ENCODE data around the gene SLC52A1. TPM values are rescaled to one million over a fixed set of nuclear protein-coding genes. Genes with fewer than 3 reads are reported as not detected.
"Not testable (repeated sequence)": the region's sequence is repeated elsewhere in the genome, so short reads cannot be mapped to it uniquely, and the experiment has no call there.

The SLC52A1 gene
- 0.05 and 0.16 TPM in 2 replicates for total RNA-seq (2014; rRNA removed; shearing (Covaris generic))

DNA sequence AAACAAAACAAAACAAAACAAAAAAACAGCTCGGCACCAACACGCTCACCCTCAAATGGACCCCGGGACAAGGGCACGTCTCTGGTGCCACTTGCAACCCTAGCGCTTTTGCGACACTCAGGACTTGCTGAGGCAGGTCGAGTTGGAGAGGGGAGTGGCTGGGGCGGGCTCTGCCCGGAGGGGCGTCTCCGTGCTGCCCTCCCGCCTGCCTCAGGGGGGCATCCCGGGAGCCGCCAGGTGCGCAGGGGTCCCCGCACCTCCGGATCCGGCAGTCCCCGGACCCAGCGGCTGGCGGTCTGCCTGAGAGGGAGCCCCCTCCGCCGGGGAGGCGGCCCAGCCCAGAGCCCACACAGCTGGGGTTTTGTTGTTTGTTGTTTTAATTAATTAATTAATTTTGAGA is at the start of gene SLC52A1:
Gene SLC52A1, minus strand, starts transcription at position 112 of the 400 bp plus-strand sequence. CDS start 820 bp downstream, outside the sequence.
- no peak for DNase-seq (ENCODE audit: low spot score)

DNA sequence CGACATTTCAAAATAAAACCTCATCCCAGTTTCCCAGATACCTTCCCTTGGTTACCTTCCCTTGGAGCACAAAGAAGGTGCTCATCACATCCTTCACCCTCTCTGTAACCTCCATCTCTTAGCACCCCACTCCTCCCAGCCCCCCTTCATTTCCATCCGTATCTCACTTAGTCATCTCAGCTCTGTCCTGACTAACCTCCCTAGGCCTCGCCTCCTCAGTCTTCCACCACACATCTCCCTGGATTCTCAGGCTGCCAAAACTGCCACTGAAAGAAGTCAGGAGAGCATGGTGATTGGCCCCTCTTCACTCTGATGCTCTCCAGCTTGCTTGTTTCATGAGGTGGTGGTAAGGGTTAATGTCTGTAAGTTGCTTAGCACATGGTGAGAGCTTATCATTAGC is 45.4 kb upstream of the SLC52A1 start:
- no peak for DNase-seq (ENCODE audit: low spot score)

DNA sequence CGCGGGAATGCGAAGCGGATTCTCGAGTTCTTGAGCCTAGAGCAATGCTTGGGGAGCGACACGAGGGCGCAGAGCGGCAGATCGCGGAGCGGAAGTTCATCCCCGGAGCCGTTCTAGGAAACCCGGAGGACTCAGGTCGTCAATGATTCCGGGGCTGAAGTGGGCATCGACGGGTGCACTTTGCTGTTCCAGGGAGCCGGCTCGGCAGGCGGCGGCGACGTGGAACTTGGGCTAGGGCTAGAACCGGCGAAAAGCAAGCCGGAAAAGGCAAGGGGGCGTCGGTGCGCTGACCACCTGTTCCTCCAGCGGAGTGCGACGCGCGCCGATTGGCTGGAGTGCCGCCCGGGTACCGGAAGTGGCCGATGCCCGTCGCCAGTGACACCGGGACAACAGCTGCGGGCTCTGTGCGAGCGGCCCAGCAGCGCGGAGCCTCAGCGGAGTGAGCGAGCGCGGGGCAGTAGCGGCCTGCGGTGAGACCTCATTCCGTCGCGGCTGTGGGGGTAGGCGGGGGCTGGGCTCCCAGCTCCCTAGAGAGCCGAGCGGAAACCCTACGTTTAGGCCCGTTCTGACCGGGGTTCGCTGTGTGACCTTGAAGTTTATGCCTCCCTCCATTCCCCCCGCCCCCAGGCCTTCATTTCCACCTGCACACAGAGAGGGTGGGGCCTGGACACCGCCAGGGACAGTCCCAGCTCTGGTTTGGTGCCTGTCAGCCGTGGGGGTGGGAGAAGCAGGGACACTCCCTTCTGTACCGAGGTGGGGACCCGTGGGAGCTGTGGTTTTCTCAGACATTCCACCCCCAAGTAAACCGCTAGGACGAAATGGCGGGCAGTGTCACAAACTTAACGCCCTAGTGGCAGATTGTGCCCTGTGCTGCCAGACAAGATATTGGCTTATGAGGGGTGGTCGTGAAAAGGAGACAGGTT is 43.1 kb upstream of the SLC52A1 start, which contains the start of gene ZFP3:
Gene ZFP3, plus strand, starts transcription at position 362 of the 923 bp plus-strand sequence. CDS start 13,038 bp downstream, outside the sequence.
- peak; percentile 27 for DNase-seq (ENCODE audit: low spot score)

DNA sequence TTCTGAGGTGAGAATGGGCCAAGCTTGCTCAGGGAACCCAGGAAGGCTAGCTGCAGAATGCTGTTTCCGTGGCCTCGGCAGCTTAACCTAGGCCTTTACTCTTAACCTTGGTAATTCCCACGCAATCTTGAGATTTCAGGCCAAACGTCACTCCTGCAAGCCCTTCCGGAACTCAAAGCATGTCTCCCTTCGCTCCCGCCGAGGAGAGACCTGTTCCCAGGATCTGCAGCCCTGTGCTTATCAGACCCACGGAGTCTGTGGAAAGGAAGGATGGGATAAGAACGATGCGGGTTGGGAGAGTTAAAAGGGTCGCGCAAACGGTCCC is 42.5 kb upstream of the SLC52A1 start:
- no peak for DNase-seq (ENCODE audit: low spot score)

DNA sequence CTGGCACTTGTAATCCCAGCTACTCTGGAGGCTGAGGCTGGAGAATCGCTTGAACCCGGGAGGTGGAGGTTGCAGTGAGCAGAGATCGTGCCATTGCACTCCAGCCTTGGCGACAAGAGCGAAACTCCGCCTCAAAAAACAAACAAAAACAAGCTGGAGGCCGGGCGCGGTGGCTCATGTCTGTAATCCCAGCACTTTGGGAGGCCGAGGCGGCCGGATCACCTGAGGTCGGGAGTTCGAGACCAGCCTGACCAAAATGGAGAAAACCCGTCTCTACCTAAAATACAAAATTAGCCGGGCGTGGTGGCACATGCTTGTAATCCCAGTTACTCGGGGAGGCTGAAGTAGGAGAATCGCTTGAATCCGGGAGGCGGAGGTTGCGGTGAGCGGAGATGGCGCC is 42.0 kb upstream of the SLC52A1 start:
- DNase-seq (ENCODE audit: low spot score), result not testable (repeated sequence)

DNA sequence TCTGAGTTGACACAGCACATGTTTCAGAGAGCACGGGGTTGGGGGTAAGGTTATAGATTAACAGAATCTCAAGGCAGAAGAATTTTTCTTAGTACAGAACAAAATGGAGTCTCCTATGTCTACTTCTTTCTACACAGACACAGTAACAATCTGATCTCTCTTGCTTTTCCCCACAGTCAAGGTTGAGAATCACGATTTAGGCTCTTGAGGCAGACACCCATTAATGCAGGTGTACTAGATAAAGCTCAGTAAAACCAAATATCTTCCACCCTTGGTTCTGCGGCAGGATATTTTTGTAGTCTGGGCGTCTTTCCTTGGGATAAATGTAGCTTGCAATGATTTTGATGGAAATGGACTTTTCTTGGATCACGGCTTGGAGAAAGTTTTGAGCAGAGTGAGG is 40.2 kb upstream of the SLC52A1 start:
- not testable (repeated sequence) for DNase-seq (ENCODE audit: low spot score)

DNA sequence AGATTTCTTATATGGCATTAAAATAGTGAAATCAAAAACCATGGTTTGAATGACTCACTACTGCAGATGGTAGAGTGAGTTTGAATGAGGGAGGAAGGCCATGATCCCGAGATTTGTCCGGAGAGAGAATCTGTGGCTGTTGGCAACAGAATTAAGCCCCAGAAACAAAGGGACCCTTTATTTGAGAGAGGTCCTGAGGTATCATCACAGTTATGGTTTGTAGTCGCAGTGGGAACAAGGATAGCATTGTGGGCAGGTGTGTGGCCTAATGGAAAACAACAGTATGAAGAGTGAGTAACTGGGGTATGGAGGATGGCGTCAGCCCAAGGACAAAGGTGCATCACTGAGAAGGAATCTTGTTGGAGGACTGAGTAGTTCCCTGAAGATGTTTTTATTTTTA is 34.5 kb upstream of the SLC52A1 start:
- no peak for DNase-seq (ENCODE audit: low spot score)

DNA sequence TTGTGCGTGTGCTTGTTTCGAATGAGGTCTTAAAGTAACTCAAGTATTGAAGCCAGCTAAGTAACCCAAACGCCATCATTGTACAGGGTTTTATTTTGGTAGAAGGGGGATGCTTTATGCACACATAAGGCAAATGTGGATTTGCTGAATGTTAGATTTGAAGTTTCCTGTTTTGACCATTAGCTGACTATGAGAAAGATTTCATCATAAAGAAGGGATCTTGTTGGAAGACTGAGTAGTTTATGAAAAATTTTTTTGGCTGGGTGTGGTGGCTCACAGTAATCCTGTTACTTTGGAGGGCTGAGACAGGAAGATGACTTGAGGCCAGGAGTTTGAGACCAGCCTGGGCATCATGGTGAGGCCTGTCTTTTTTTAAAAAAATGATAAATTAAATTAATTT is 33.0 kb upstream of the SLC52A1 start:
- no peak for DNase-seq (ENCODE audit: low spot score)

DNA sequence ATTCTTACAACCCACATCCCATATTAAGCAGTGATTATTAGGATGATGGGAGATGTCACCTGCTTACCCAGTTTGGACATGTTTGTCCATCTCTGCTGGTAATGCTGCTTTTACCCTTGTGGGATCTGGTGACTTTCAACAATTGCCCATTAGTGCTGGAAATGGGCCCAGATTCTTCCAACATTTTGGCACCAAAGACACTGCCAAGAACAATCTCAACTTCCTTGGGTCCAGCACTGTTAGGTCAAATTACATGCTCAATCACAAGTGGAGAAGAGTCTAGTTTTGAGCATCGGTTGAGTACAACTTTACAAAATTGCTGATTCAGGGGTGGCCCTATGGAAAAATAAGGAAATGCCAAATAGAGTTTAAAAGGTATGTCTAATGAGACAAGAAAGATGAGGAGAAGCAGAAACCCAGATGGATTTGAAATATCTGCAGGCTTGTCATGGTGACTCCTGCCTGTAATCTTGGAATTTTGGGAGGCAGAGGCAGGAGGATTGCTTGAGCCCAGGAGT is 30.1 kb upstream of the SLC52A1 start:
- DNase-seq (ENCODE audit: low spot score), result no peak

DNA sequence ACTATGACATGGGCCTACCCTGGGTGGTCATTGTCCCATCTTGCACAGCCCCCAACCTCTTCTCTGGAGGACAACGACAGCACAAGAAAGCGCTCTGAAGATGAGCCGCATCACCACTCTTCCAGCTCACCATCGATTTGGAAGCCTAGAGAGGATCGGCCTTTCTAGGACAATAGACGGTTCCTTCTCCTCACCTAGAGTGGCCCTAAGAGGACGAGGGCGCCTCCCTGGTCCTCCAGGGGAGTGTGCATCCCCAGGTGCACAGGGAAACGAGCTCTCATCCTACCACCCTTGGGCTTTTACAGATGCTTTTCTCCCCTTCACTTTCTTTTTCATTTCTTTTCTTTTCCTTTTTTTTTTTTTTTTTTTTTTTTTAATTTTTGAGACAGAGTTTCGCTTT is 20.3 kb upstream of the SLC52A1 start:
- DNase-seq (ENCODE audit: low spot score), result no peak

DNA sequence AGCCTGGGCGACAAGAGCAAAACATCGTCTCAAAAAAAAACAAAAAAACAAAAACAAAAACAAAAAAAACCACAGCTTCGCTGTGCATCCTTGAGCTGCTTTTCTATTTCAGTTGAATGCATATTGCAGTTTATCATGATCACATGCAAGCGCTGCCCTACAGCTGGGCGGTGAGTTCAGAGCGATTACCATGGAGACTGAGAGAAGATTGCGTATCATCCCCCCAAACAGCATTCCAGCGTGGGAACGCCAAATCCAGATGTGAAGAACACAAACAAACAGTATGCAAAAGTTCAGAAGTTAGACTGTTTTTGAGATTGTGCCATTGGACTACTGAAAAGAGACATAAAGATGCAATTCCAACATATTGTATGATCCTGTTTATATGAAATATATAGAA is 15.1 kb upstream of the SLC52A1 start:
- no peak for DNase-seq (ENCODE audit: low spot score)

DNA sequence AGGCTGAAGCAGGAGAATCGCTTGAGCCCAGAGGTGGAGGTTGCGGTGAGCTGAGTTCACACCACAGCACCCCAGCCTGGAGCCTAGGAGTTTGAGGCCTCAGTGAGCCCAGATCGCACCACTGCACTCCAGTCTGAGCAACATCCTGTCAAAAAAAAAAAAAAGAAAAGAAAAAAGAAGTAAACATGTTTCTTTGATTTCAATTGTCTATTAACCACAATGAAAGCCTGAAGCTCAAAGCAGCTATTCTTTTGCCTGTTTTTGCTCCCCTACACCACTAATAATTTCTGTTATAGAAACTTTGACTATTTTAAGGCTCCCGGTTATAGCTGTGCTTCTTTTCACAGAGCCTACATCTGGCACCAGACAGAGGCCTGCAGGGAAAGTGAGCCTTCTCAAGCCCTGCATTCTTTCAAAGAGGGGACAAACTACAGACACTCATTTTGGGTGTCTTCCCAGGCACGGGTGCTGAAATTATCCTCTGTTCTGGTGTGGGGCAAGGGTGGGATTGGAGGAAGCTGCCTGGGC is 14.2 kb upstream of the SLC52A1 start:
- DNase-seq (ENCODE audit: low spot score), result no peak

DNA sequence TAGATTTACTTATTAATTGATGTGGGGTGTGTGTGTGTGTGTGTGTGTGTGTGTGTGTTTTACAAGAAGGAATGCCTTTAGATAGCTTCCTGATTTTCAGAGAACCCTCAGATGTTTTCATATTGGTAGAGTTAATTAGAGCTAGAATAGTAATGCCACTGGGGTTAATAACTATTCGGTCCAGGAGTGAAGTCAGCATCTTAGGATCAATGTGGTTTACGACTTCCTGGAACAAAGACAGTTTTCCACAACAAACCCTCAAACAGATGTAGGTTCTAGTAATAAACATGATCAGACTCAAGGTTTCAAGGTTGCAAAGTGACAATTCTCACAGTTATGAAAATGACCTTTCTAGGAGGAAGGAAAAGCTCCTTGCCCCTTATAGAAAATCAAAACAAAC is 12.2 kb upstream of the SLC52A1 start:
- no peak for DNase-seq (ENCODE audit: low spot score)

DNA sequence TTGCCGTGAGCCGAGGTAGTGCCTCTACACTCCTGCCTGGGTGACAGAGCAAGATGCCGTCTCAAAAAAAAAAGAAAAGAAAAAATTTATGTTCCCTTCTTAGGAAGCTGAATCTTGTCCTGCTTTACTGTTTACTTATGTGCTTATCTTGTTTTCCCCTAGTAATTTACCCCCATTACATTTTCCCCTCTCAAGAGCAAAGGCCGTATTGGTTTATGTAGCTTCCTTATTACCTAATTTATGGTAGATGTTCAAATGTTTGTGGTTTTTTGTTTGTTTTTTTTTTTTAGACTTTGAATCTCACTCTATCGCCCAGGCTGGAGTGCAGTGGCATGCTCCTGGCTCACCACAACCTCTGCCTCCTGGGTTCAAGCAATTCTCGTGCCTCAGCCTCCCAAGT is 10.3 kb upstream of the SLC52A1 start:
- DNase-seq (ENCODE audit: low spot score), result no peak

DNA sequence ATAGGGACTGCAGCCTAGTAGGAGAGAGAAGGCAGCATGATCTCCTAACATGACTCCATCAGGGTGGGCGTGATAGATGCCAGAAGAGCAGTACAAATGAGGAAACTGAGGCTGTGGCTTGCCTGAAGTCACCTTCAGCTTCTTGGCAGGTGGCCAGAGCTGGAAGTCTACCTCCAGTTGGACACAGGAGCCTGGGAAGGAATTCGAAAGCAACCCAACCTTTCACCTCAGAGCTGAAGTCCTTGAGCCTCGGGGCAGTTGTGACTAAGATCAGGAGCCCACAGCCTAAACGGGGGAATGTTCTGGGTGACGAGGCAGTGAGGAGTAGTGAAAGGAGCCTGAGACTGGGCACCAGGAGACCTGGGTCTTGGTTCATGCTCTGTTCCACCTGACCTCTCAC is 9.4 kb upstream of the SLC52A1 start:
- DNase-seq (ENCODE audit: low spot score), result no peak

DNA sequence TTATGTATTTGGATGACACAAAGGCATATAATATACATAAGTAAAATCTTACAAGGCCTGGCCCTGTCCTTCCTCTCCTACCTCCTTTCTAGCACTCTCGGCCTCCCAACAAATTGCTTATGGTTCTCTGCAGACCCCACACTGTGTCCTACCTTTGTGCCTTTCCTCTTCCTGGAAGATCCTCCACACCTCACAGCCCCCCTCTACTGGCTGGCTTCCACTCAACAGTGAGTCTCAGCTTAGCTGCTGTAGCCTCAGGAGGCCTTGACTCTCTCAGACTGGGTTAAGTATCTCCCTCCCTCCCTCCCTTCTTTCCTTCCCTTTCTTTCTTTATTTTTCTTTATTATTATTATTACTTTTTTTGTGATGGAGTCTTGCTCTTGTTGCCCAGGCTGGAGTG is 8.3 kb upstream of the SLC52A1 start:
- no peak for DNase-seq (ENCODE audit: low spot score)

DNA sequence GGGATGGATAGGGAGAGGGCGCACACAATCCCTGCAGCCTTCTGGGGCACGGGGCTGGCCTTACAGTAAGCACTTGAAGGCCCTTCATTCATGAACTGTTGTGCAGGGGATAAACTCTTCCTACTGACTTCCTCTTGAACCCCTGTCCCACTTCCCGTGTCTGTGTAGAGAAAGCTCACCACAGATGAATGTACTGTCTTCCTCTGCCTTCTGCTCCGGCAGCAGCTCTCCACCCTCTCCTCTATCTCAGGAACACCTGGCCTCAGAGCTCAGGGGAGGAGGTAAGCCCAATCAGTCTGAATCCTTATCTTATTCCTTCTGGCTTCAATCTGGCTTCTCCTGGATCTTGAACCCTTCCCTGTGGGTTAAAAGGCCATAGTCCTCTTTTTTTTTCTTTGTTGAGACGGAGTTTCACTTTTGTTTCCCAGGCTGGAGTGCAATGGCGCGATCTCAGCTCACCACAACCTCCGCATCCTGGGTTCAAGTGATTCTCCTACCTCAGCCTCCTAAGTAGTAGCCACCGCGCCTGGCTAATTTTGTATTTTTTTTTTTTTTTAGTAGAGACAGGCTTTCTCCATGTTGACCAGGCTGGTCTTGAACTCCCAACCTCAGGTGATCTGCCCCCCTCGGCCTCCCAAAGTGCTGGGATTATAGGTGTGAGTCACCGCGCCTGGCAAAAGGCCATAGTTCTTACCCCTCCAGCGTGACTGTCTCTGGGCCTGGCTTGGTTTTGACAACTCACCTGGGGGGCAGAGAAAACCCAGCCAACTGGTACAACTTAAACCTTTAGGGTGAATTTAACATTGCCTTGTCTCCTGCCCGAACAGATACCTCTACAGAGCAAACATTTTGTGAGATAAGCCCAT is 7.2 kb upstream of the SLC52A1 start:
- DNase-seq (ENCODE audit: low spot score), result no peak

DNA sequence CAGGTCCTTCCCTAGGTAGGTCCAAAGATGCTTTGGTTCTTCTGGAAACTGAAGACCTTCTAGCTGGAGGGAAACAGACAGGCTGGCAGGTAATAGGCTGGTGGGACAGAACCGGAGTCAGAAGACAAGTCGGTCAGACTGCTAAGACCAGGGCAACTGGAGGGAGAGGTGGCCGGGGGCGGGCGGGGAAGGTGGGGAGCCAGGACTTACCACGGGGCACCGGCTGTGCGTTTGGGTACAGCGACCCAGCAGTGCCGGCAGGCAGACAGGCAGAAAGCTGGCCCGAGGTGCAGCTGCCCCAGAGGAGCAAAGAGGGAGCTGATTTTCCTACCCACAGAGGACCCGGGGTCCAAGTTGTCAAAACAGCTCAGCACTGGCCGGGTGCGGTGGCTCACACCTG is 575 bp downstream of the SLC52A1 start:
- no peak for DNase-seq (ENCODE audit: low spot score)

DNA sequence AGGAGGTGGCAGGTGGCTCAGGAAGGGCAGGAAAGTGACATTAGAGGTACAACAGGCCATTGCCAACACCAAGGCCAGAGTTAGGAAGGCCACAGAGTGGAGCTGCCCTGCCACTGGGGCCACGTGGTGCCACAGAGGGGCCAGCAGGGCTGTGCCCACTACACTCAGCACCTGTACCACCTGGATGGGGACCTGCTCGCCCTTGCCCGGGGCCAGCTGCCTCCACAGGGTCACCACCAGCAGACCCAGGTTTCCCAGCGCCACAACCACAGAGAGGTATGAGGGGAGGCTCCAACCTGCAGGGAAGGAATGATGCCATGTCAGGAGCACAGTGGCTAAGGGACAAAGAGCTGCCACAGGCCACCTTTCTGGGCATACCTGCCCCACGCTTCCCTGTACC is 1.2 kb downstream of the SLC52A1 start:
- DNase-seq (ENCODE audit: low spot score), result no peak

DNA sequence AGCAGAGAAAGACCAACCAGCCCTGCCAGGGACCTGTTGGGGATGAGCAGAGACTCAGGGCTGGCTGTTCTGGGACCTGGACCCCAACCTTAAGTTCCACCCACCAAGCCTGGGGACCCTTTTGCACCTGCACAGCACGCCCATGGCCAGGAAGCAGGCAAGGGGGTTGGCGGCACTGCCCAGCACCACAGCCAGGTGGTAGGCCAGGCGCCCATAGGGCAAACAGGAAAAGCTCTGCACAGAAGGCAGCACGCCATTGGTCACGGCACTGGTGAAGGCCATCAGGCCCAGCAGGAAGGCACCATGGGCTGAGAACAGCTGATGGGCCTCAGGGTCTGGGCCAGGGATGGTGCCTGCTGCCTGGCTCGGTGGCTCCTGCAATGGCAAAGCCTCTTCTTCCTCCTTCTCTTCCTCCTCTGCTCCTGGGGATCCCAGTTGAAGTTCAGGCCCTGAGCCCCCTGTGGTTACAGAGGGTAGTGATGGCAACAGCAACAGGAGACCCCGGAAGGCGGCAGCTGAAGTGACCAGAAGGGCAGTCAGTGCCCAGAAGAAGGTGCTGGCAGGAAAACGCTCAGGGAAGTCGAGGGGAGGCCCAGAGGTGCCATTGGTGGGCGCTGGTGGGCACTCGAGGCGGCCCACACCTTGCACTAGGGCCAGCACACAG is 1.7 kb downstream of the SLC52A1 start:
- DNase-seq (ENCODE audit: low spot score), result no peak

DNA sequence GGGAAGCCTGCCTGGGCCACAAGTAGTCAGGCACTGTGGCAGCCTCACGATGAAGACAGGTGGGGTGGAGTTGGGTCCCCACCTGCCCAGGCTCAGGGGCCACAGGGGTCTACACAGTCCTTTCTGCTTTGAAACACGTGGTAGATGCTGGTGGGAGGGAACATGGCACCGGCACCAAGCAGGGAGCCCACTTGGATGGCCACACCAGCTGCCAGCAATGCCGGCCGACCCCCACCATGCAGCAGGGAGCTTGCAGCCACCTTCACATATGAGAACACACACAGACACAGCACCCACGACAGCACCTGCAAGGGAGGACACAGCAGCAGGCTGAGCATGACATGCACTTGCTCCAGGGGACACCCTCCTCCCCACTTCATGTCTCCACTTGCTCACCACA is 2.4 kb downstream of the SLC52A1 start:
- no peak for DNase-seq (ENCODE audit: low spot score)
